ENCODE data around the gene ZNF684.

The ZNF684 gene

DNA sequence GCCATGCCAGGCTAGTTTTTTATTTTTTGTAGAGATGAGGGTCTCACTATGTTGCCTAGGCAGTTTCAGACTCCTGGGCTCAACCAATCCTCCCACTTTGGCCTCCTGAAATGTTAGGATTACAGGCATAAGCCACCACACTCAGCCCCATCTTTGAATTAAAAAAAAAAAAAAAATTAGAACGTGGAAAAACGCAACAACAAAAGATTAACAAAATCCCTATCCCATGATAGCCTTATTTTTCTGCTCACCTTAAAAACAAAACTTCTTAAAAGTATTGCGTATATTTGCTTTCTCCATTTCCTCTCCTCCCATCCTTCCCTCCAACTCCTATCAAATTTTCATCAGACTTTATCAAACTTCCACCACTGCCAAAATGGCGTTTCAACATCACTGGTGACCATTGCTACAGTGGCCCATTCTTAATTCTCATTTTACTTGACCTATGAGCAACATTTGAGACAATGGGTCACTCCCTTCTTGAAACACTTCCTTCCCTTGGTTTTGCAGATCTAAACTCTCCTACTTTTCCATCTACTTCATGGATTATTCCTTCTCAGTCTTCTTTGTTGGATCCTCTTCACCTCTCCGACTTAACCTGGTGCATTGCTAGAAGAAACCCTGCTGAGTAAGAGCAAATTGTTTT, 579 bp upstream of the ZNF684 start:
- no peak for TF ChIP-seq TCF12 (IDR thresholded peaks at IDR 0.05; ENCODE audit: low read depth)
- TF ChIP-seq YY1 (IDR thresholded peaks at IDR 0.05; ENCODE audit: low read depth): peak; percentile 29; the same call in 1 of the 2 replicates
- TF ChIP-seq MAX (IDR thresholded peaks at IDR 0.05): no peak
- no peak for TF ChIP-seq CREB1 (IDR thresholded peaks at IDR 0.05; ENCODE audit: low read depth)
- TF ChIP-seq RAD21 (IDR thresholded peaks at IDR 0.05; ENCODE audit: low read depth): no peak

GRCh38 chr1:40532062-40532389, 589 bp downstream of the ZNF684 start:
- no peak for TF ChIP-seq FOXM1 (IDR thresholded peaks at IDR 0.05; ENCODE audit: borderline replicate concordance, low read depth)
- TF ChIP-seq ZBTB7A (IDR thresholded peaks at IDR 0.05; ENCODE audit: low read depth): no peak
- TF ChIP-seq EGR1 (IDR thresholded peaks at IDR 0.05): no peak
- TF ChIP-seq RAD21 (IDR thresholded peaks at IDR 0.05; ENCODE audit: low read depth): no peak
- no peak for TF ChIP-seq USF1 (IDR thresholded peaks at IDR 0.05)
- TF ChIP-seq TCF12 (IDR thresholded peaks at IDR 0.05; ENCODE audit: low read depth): no peak
- TF ChIP-seq NFIC (IDR thresholded peaks at IDR 0.05): no peak
- TF ChIP-seq CREB1 (IDR thresholded peaks at IDR 0.05; ENCODE audit: low read depth): no peak
- no peak for TF ChIP-seq REST (IDR thresholded peaks at IDR 0.05; ENCODE audit: low read depth)
- no peak for TF ChIP-seq EP300 (IDR thresholded peaks at IDR 0.05; ENCODE audit: borderline replicate concordance)
- no peak for TF ChIP-seq YY1 (IDR thresholded peaks at IDR 0.05; ENCODE audit: low read depth)
- no peak for TF ChIP-seq MAX (IDR thresholded peaks at IDR 0.05)
- TF ChIP-seq TEAD4 (IDR thresholded peaks at IDR 0.05): no peak
- no peak for TF ChIP-seq TAF1 (IDR thresholded peaks at IDR 0.05; ENCODE audit: low read depth)
- TF ChIP-seq CEBPB (IDR thresholded peaks at IDR 0.05): no peak

- TF ChIP-seq RAD21 (IDR thresholded peaks at IDR 0.05; ENCODE audit: low read depth) (peak; percentile 36), YY1 (IDR thresholded peaks at IDR 0.05; ENCODE audit: low read depth) (no peak), TAF1 (IDR thresholded peaks at IDR 0.05; ENCODE audit: low read depth) (no peak), FOXM1 (IDR thresholded peaks at IDR 0.05; ENCODE audit: borderline replicate concordance, low read depth) (no peak), USF1 (IDR thresholded peaks at IDR 0.05) (no peak), TEAD4 (IDR thresholded peaks at IDR 0.05) (no peak)
Measured at GRCh38 chr1:40532844-40533424, 1.5 kb downstream of the ZNF684 start.

DNA sequence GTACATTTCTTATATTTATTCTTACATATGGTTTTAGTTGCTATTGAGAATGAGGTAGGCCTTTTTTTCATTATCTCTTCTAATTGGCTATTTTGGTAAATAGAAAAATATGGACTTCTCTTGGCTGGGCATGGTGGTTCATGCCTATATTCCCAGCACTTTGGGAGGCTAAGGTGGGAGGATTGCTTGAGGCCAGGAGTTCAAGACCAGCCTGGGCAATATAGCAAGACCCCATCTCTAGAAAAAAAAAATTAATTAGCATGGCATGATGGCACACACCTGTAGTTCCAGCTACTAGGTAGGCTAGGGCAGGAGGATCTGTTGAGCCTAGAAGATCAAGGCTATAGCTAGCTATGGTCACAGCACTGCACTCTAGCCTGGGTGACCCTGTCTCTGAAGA, 3.2 kb downstream of the ZNF684 start:
- TF ChIP-seq TCF12 (IDR thresholded peaks at IDR 0.05; ENCODE audit: low read depth): no peak
- TF ChIP-seq REST (IDR thresholded peaks at IDR 0.05; ENCODE audit: low read depth): no peak
- no peak for TF ChIP-seq CREB1 (IDR thresholded peaks at IDR 0.05; ENCODE audit: low read depth)
- no peak for TF ChIP-seq CEBPB (IDR thresholded peaks at IDR 0.05)
- TF ChIP-seq YY1 (IDR thresholded peaks at IDR 0.05; ENCODE audit: low read depth): no peak
- TF ChIP-seq NFIC (IDR thresholded peaks at IDR 0.05): no peak
- TF ChIP-seq RAD21 (IDR thresholded peaks at IDR 0.05; ENCODE audit: low read depth): no peak
- no peak for TF ChIP-seq TAF1 (IDR thresholded peaks at IDR 0.05; ENCODE audit: low read depth)
- TF ChIP-seq FOXM1 (IDR thresholded peaks at IDR 0.05; ENCODE audit: borderline replicate concordance, low read depth): no peak
- TF ChIP-seq USF1 (IDR thresholded peaks at IDR 0.05): no peak
- no peak for TF ChIP-seq ZBTB7A (IDR thresholded peaks at IDR 0.05; ENCODE audit: low read depth)
- no peak for TF ChIP-seq EGR1 (IDR thresholded peaks at IDR 0.05)
- TF ChIP-seq EP300 (IDR thresholded peaks at IDR 0.05; ENCODE audit: borderline replicate concordance): no peak
- TF ChIP-seq TEAD4 (IDR thresholded peaks at IDR 0.05): no peak
- TF ChIP-seq MAX (IDR thresholded peaks at IDR 0.05): no peak

DNA sequence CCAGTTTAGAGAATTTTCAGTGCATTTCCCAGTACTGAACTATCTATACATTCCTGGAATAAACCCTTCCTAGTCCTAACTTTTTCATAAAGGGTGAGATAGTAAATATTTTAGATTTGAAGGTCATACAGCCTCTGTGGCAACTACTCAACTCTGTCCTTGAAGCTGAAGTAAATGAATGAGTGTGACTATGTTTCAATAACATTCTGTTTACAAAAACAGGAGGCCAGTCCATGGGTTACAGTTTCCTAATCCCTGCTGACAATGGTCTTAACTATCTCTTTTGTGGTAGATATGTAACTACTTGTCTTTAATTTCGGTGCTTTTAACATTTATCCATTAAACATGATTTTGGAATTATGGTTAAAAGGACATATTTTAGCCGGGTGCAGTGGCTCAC, 4.3 kb downstream of the ZNF684 start:
- TF ChIP-seq FOXM1 (IDR thresholded peaks at IDR 0.05; ENCODE audit: borderline replicate concordance, low read depth): no peak
- no peak for TF ChIP-seq REST (IDR thresholded peaks at IDR 0.05; ENCODE audit: low read depth)
- TF ChIP-seq EP300 (IDR thresholded peaks at IDR 0.05; ENCODE audit: borderline replicate concordance): no peak
- TF ChIP-seq CEBPB (IDR thresholded peaks at IDR 0.05): no peak
